GM23248 (cell line): ENCODE results near the gene AOPEP.

Experiments
- EZH2 ChIP-seq: fragments of 200-600 bp; sonication (generic); IDR thresholded peaks from 2 replicates; pipeline ENCODE4 v1.6.1; 2018; ENCODE audit warnings: antibody characterized with exemption, mild to moderate bottlenecking; ENCODE audit not compliant: insufficient read depth, poor library complexity, severe bottlenecking
- EZH2phosphoT487 ChIP-seq: fragments of 200-600 bp; sonication (generic); IDR thresholded peaks from 2 replicates; pipeline ENCODE4 v1.6.1; 2018; ENCODE audit warnings: antibody characterized with exemption, moderate library complexity, mild to moderate bottlenecking, low read depth; ENCODE audit not compliant: insufficient read depth

- TF ChIP-seq EZH2 (no peak), EZH2phosphoT487 (no peak)
These were observed 341.4 kb downstream of the AOPEP start for GRCh38 chr9:95067897-95068296.
